Inferior parietal cortex (tissue), 1 donor: ENCODE results near the gene NME3.
"Not testable (repeated sequence)": the region's sequence is repeated elsewhere in the genome, so short reads cannot be mapped to it uniquely, and the experiment has no call there.

Source experiments
- DNase-seq: peaks from one replicate; pipeline ENCODE4 v3.0.0-alpha.2; 2016; ENCODE audit errors: extremely low spot score

The NME3 gene

GRCh38 chr16:1749152-1750117, 21.9 kb downstream of the NME3 start:
- DNase-seq, result no peak

- no peak for DNase-seq
Measured at GRCh38 chr16:1747934-1748333, 23.4 kb downstream of the NME3 start.

GRCh38 chr16:1746693-1747195, 24.6 kb downstream of the NME3 start:
- DNase-seq, result no peak

- DNase-seq, result no peak
Measured at GRCh38 chr16:1745900-1746692, 25.2 kb downstream of the NME3 start.

- DNase-seq, result no peak
Measured at GRCh38 chr16:1745181-1745899, 26.0 kb downstream of the NME3 start.

- no peak for DNase-seq
Measured at GRCh38 chr16:1744338-1744840, 27.0 kb downstream of the NME3 start.

GRCh38 chr16:1743376-1744337, 27.7 kb downstream of the NME3 start:
- no peak for DNase-seq

GRCh38 chr16:1741553-1742165, 29.7 kb downstream of the NME3 start:
- DNase-seq, result no peak

- no peak for DNase-seq
Measured at GRCh38 chr16:1740781-1741490, 30.4 kb downstream of the NME3 start.

GRCh38 chr16:1740234-1740633, 31.1 kb downstream of the NME3 start:
- no peak for DNase-seq

GRCh38 chr16:1734816-1735215, 36.5 kb downstream of the NME3 start:
- DNase-seq, result no peak

GRCh38 chr16:1734123-1734522, 37.2 kb downstream of the NME3 start:
- DNase-seq, result no peak

GRCh38 chr16:1732551-1732987, 38.8 kb downstream of the NME3 start:
- DNase-seq, result not testable (repeated sequence)

GRCh38 chr16:1732071-1732470, 39.3 kb downstream of the NME3 start:
- no peak for DNase-seq

GRCh38 chr16:1731603-1732002, 39.7 kb downstream of the NME3 start:
- DNase-seq, result no peak

GRCh38 chr16:1731073-1731472, 40.3 kb downstream of the NME3 start:
- DNase-seq, result no peak

- no peak for DNase-seq
Measured at GRCh38 chr16:1729445-1729844, 41.9 kb downstream of the NME3 start.

GRCh38 chr16:1729026-1729425, 42.3 kb downstream of the NME3 start:
- no peak for DNase-seq
